IMR-90 (cell line): ENCODE results near the gene HERPUD1.

ENCODE experiments used
- CTCF ChIP-seq: conservative IDR thresholded peaks from 2 replicates; pipeline ENCODE4 v1.5.1; 2012; ENCODE audit warnings: mild to moderate bottlenecking, low read depth, low read length, improper control_type of control experiment
- POLR2A ChIP-seq: IDR thresholded peaks from 2 replicates; pipeline ENCODE4 v1.6.1; 2012; ENCODE audit warnings: mild to moderate bottlenecking, low read depth, low read length

- no peak for TF ChIP-seq CTCF
- no peak for TF ChIP-seq POLR2A
Measured at GRCh38 chr16:56929639-56930038, 2.3 kb upstream of the HERPUD1 start.
